ENCODE results near the gene JAKMIP1.

The JAKMIP1 gene

GRCh38 chr4:6121941-6122340, 78.4 kb downstream of the JAKMIP1 start:
- Mint-ChIP-seq H3K36me3 (ENCODE audit: low read depth) (no peaks in the 10 kb centered on the region), H3K4me3 (no peak overlapping the region), H3K9me3 (no peaks in the 10 kb centered on the region), H3K27ac (no peak overlapping the region), H3K27me3 (no peaks in the 10 kb centered on the region), H3K4me1 (peaks cover 5% of the 10 kb centered on the region)
- ATAC-seq (no peak), DNase-seq (no peak)

GRCh38 chr4:6121276-6121850, 79.0 kb downstream of the JAKMIP1 start:
- no peak for ATAC-seq
- peaks cover 6% of the 10 kb centered on the region for H3K27me3 Mint-ChIP-seq

GRCh38 chr4:6120361-6120760, 80.0 kb downstream of the JAKMIP1 start:
- Mint-ChIP-seq H3K36me3 (ENCODE audit: low read depth) (no peaks in the 10 kb centered on the region), H3K4me1 (peaks cover 5% of the 10 kb centered on the region), H3K4me3 (no peak overlapping the region), H3K9me3 (no peaks in the 10 kb centered on the region), H3K27me3 (peaks cover 8% of the 10 kb centered on the region), H3K27ac (no peak overlapping the region)
- ATAC-seq (no peak), DNase-seq (no peak)

More at GRCh38 chr4:6121276-6121850, 79.0 kb downstream of the JAKMIP1 start:
- no peaks in the 10 kb centered on the region for H3K9me3 Mint-ChIP-seq
- no peak overlapping the region for H3K27ac Mint-ChIP-seq
- H3K4me3 Mint-ChIP-seq, result no peak overlapping the region
- no peak for DNase-seq
- H3K4me1 Mint-ChIP-seq, result peaks cover 5% of the 10 kb centered on the region
- H3K36me3 Mint-ChIP-seq (ENCODE audit: low read depth), result no peaks in the 10 kb centered on the region

- Mint-ChIP-seq H3K36me3 (ENCODE audit: low read depth) (no peaks in the 10 kb centered on the region), H3K4me1 (peaks cover 5% of the 10 kb centered on the region), H3K27ac (no peak overlapping the region), H3K9me3 (no peaks in the 10 kb centered on the region), H3K27me3 (peaks cover 8% of the 10 kb centered on the region), H3K4me3 (no peak overlapping the region)
- DNase-seq (no peak), ATAC-seq (no peak)
These were observed 80.8 kb downstream of the JAKMIP1 start for GRCh38 chr4:6119507-6120020.

DNA sequence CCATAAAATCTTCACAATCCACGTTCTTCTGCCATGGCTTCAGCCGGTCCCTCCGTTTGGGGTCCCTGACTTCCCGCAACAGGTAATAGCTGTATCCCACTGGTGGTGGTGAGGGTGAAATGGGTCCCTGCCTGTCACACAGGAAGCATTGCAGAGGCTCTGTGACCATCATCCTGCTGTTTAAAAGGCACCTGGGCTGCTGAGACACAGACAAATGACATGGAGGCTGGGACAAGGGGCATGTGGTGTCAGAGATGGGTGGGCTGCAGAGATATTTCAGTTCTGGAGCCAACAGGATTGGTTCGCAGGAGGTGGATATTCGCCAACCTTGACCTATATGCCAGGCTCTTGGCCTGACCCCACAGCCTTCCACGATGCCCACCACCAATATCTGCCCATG, 82.1 kb downstream of the JAKMIP1 start:
- no peak overlapping the region for H3K27ac Mint-ChIP-seq
- H3K36me3 Mint-ChIP-seq (ENCODE audit: low read depth), result no peaks in the 10 kb centered on the region
- DNase-seq (no peak), ATAC-seq (no peak)
- H3K4me1 Mint-ChIP-seq, result peaks cover 5% of the 10 kb centered on the region
- no peak overlapping the region for H3K4me3 Mint-ChIP-seq
- H3K9me3 Mint-ChIP-seq, result no peaks in the 10 kb centered on the region
- peaks cover 8% of the 10 kb centered on the region for H3K27me3 Mint-ChIP-seq

DNA sequence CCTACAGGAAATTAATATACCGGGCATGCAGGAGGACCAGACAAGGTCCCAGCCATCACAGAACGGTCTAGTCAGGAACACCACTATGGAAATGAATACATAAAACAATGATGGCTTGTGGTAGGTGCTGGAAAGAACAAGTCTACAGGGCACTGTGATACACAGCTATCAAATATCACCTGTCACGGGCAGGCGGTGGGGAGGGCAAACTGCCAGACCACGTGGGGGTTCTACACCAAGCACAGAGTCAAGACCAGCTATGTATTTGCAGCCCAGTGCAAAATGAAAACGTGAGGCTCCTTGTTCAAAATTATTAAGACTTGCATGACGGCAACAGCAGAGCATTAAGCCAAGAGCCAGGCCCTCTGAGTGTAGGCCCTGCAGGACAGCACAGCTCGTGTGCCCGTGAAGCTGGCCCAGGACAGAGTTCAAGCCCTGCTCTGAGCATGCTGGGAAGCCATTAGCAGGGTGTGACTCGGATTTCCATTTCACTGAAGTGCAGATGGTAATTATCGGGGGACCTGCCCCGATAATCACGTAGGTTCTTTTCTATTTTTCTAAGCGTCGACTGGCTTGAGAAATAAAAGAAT, 83.6 kb downstream of the JAKMIP1 start:
- DNase-seq (no peak), ATAC-seq (no peak)
- Mint-ChIP-seq H3K27ac (no peak overlapping the region), H3K4me1 (peaks cover 5% of the 10 kb centered on the region), H3K27me3 (peaks cover 8% of the 10 kb centered on the region), H3K4me3 (no peak overlapping the region), H3K36me3 (ENCODE audit: low read depth) (no peaks in the 10 kb centered on the region), H3K9me3 (no peaks in the 10 kb centered on the region)

- Mint-ChIP-seq H3K4me1 (peaks cover 5% of the 10 kb centered on the region), H3K36me3 (ENCODE audit: low read depth) (no peaks in the 10 kb centered on the region), H3K27me3 (peaks cover 8% of the 10 kb centered on the region), H3K27ac (no peak overlapping the region), H3K9me3 (no peaks in the 10 kb centered on the region), H3K4me3 (no peak overlapping the region)
- ATAC-seq (no peak), DNase-seq (no peak)
These were observed 84.4 kb downstream of the JAKMIP1 start for GRCh38 chr4:6115746-6116586.

- Mint-ChIP-seq H3K4me1 (peaks cover 5% of the 10 kb centered on the region), H3K27ac (no peak overlapping the region), H3K27me3 (peaks cover 8% of the 10 kb centered on the region), H3K36me3 (ENCODE audit: low read depth) (no peaks in the 10 kb centered on the region), H3K9me3 (no peaks in the 10 kb centered on the region), H3K4me3 (no peak overlapping the region)
- ATAC-seq, result no peak
- no peak for DNase-seq
These were observed 85.0 kb downstream of the JAKMIP1 start for GRCh38 chr4:6115342-6115741.

- ATAC-seq (no peak), DNase-seq (no peak)
- Mint-ChIP-seq H3K9me3 (no peaks in the 10 kb centered on the region), H3K4me3 (no peak overlapping the region), H3K27me3 (peaks cover 8% of the 10 kb centered on the region), H3K36me3 (ENCODE audit: low read depth) (no peaks in the 10 kb centered on the region), H3K4me1 (peaks cover 2% of the 10 kb centered on the region), H3K27ac (no peak overlapping the region)
These were observed 85.7 kb downstream of the JAKMIP1 start for GRCh38 chr4:6114601-6115000.

GRCh38 chr4:6114181-6114580, 86.2 kb downstream of the JAKMIP1 start:
- no peak overlapping the region for H3K27ac Mint-ChIP-seq

DNA sequence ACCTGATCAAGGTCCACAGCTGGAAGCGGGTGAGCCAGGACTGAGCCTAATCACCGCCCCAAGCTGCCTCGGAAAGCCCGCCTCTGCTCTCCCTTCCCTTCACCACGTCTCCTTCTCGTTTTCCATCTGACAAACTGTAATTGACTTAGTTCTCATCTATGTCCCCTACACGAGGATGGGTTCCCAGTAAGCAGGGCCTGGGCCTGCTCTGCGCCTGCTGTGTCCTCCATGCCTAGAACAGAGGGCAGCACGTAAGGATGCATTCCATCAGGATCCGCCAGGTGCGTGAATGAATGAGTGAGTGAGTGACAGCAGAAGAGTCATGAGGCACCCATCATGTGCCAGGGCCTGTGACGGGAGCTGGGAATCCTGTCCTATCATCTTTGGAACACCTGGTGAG, 86.7 kb downstream of the JAKMIP1 start:
- H3K4me1 Mint-ChIP-seq, result no peaks in the 10 kb centered on the region
- no peak for ATAC-seq
- H3K4me3 Mint-ChIP-seq, result no peak overlapping the region
- no peaks in the 10 kb centered on the region for H3K9me3 Mint-ChIP-seq
- peaks cover 8% of the 10 kb centered on the region for H3K27me3 Mint-ChIP-seq
- H3K36me3 Mint-ChIP-seq (ENCODE audit: low read depth), result no peaks in the 10 kb centered on the region
- H3K27ac Mint-ChIP-seq, result no peak overlapping the region
- DNase-seq, result no peak

More at GRCh38 chr4:6114181-6114580, 86.2 kb downstream of the JAKMIP1 start:
- H3K27me3 Mint-ChIP-seq, result peaks cover 8% of the 10 kb centered on the region
- H3K9me3 Mint-ChIP-seq, result no peaks in the 10 kb centered on the region
- ATAC-seq (no peak), DNase-seq (no peak)
- no peaks in the 10 kb centered on the region for H3K36me3 Mint-ChIP-seq (ENCODE audit: low read depth)
- no peaks in the 10 kb centered on the region for H3K4me1 Mint-ChIP-seq
- no peak overlapping the region for H3K4me3 Mint-ChIP-seq

GRCh38 chr4:6112606-6113290, 87.6 kb downstream of the JAKMIP1 start:
- Mint-ChIP-seq H3K4me1 (no peaks in the 10 kb centered on the region), H3K4me3 (no peak overlapping the region), H3K27me3 (peaks cover 8% of the 10 kb centered on the region), H3K36me3 (ENCODE audit: low read depth) (no peaks in the 10 kb centered on the region), H3K9me3 (no peaks in the 10 kb centered on the region), H3K27ac (no peak overlapping the region)
- DNase-seq (no peak), ATAC-seq (no peak)

GRCh38 chr4:6111354-6111960, 88.9 kb downstream of the JAKMIP1 start:
- no peak overlapping the region for H3K27ac Mint-ChIP-seq
- H3K4me3 Mint-ChIP-seq, result no peak overlapping the region
- no peaks in the 10 kb centered on the region for H3K4me1 Mint-ChIP-seq
- H3K27me3 Mint-ChIP-seq, result peaks cover 9% of the 10 kb centered on the region
- ATAC-seq (no peak), DNase-seq (no peak)
- no peaks in the 10 kb centered on the region for H3K9me3 Mint-ChIP-seq
- peaks cover 1% of the 10 kb centered on the region for H3K36me3 Mint-ChIP-seq (ENCODE audit: low read depth)

DNA sequence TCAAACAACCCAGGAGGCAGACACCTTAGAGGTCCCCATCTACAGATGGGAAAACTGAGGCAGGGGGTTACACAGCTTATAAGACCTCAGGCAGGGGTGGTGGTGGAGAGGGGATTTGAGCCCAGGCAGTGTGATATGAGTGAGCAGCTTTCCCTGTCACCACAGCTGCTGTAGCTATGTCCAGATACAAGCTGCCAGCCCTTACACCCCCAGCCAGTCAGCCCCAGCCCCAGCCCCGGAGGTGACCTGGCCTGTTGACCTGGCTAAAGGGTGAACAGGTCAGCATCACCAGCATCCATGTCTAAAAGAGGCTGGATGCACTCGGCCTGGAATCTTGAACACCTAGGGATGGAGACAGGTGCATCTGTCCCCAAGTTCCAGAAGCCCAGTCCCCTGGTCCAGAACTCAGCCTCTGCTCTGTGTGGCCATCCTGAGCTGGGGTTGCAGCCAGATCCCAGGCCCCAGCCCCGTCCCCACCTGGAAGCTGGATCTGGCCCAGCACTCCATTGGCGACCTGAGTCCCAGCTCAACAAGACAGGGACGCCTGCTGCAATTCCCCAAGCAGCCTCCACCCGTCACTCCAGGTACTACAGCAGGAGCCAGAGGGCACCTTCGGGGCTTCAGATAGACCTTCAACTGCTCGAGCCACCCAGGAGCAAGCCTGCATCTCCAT, 89.5 kb downstream of the JAKMIP1 start:
- no peak for DNase-seq
- Mint-ChIP-seq H3K9me3 (no peaks in the 10 kb centered on the region), H3K27ac (no peak overlapping the region), H3K36me3 (ENCODE audit: low read depth) (peaks cover 2% of the 10 kb centered on the region), H3K27me3 (peaks cover 10% of the 10 kb centered on the region), H3K4me1 (no peaks in the 10 kb centered on the region), H3K4me3 (no peak overlapping the region)
- ATAC-seq, result no peak
